GM21515 (cell line): ENCODE results near the gene TTC7B.

Experiments used
- ATAC-seq: cut with Tn5 transposase; IDR thresholded peaks from one replicate; pipeline ENCODE4 v1.9.1; 2021; ENCODE audit not compliant: unreplicated experiment

TTC7B gene

GRCh38 chr14:90652626-90653025 is 163.6 kb downstream of the TTC7B start:
- no peak for ATAC-seq

GRCh38 chr14:90651976-90652560 is 164.2 kb downstream of the TTC7B start:
- no peak for ATAC-seq

- no peak for ATAC-seq
These were observed 164.9 kb downstream of the TTC7B start for GRCh38 chr14:90651271-90651804.

GRCh38 chr14:90649557-90650135 is 166.6 kb downstream of the TTC7B start:
- no peak for ATAC-seq

DNA sequence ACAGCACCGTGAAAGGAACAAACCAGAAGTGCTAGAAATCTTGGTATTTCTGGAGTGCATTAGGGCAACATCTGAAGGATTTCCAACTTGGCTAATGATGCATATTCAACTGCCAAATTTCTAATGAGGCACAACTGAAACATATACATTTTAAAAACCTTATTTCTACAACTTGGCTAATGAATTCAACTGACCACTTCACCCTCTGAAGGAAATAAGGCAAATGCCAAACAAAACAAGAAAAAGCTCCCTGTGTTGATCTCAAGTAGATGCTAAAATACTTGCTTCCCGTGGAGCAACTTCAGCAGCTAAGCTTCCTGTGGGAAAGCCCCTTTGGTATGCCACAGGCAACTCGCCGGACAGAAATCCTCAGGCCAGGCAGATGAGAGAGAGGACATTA is 167.1 kb downstream of the TTC7B start:
- ATAC-seq, result no peak

DNA sequence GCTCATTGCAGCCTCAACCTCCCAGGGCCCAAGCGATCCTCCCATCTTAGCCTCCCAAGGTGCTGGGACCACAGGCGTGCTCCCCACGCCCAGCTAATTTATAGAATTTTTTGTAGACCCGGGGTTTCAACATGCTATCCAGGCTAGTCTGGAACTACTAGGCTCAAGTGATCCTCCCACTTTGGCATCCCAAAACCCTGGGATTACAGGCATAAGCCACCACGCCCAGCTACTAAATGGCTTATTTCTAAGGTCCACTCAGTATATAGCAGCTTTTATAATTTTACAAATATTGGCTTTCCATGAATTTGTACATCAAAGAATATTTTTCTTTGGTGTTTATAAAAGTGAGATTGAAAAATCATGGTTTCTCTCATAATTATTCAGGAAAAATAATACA is 167.8 kb downstream of the TTC7B start:
- no peak for ATAC-seq

GRCh38 chr14:90647473-90648005 is 168.7 kb downstream of the TTC7B start:
- no peak for ATAC-seq

DNA sequence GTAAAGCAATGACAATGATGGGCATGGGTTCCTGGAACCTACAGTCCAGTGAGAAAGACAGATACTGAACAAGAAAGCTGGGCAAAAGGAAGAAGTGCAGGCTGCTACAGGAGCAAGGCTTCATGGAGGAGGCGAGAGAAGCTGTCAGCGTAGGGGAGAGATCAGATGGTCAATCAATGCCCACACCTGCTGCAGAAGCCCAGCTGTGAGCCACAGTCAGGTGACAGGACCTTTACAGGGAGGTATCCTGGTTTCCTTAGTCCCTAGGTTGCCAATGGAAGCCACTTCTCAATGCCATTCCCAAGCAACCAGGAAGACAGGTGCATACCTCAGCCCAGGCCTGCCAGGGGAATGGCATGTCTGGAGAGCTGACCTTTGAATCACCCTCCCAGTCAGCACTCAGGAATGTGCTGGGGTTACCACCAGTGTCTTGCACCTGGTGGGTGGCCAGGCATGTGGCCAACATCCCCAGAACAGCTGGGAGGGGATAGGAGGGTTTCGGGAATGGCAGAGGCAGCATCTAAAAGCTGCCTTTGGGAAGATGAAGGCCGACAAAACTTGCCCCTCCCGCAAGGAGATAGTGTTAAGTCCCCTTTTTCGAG is 170.3 kb downstream of the TTC7B start:
- no peak for ATAC-seq

DNA sequence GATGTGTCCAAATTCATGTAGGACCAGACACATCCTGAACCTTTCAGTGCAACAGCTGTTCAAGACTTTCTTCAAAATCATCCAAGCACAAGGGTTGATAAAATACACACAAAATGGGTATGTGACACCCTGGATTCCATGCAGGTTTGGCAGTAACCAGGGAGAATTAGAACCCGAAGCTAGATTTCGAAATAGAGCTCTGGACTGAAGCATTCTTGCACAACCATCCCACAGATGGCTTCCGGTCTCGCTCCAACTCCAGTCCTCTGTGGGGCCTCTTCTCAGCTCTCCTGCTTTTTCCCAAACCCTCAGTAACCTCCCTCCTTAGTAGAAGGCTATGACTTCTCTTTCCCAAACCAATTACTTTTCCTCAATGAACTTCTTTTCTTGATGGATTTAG is 171.3 kb downstream of the TTC7B start:
- no peak for ATAC-seq

- ATAC-seq, result no peak
These were observed 172.1 kb downstream of the TTC7B start for GRCh38 chr14:90643982-90644670.

DNA sequence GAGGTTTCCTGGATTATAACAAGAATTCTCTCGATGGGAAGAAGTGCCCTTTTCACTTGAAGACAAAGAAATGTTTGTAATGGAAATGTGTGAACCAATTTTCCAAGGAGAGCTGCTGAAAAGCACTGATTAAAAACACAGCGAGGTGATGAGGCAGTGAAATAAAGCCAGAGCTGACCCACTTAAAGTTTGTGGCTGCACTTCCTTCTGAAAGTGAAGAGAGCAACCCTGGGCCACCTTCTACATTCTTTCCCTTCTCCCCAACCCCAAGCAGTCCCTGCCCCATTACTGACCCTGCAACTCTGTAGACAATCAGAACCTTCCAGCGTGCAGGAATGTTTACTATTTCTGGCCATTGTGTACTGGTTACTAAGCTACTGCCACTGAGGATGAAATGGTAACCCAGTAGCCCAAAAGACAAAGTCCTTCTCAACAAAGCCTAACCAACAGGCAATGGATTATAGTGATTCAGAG is 173.9 kb downstream of the TTC7B start:
- ATAC-seq, result no peak

- no peak for ATAC-seq
These were observed 174.5 kb downstream of the TTC7B start for GRCh38 chr14:90641615-90642243.

DNA sequence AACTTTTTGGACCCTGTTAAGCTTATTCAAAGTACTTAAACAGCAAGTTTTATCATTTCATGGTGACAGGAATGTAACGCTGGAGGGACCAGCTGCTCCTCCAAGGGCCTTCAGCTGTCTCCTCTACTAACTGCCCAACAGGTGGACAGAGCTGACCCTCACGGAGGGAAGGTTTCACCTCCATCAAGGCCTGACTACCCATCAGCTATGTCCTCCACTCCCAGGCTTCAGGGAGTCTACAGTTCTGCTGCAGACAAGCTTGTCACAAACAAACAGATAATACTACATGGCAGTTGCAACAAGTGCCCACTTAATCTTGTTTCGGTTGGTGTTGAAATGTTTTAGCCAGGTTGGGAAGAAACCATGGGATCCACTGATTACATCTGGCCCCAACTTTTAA is 175.1 kb downstream of the TTC7B start:
- ATAC-seq, result no peak

GRCh38 chr14:90639641-90640040 is 176.6 kb downstream of the TTC7B start:
- ATAC-seq, result no peak

GRCh38 chr14:90632871-90633270 is 183.4 kb downstream of the TTC7B start:
- ATAC-seq, result no peak

GRCh38 chr14:90632451-90632850 is 183.8 kb downstream of the TTC7B start:
- no peak for ATAC-seq

GRCh38 chr14:90630171-90630806 is 185.9 kb downstream of the TTC7B start:
- no peak for ATAC-seq

DNA sequence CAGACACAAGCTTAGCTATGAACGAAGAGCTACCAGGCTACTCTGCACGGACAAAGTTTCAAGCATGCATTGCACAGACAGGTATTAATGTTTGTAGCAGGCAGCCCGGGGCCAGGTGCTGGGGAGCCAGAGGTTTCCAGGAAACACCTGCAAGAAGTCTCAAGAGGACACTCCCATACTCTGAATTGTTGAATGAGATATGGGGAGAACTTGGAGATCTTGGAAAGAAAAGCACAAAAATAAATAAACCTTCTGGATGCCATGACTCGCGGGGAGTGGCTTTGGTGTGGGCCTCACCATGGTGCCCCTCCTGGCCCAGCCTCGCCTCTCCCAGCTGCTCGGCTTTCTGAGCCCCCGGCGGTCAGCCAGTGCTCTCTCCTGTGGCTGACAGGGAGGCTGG is 186.8 kb downstream of the TTC7B start:
- no peak for ATAC-seq

- no peak for ATAC-seq
These were observed 187.4 kb downstream of the TTC7B start for GRCh38 chr14:90628825-90629224.

DNA sequence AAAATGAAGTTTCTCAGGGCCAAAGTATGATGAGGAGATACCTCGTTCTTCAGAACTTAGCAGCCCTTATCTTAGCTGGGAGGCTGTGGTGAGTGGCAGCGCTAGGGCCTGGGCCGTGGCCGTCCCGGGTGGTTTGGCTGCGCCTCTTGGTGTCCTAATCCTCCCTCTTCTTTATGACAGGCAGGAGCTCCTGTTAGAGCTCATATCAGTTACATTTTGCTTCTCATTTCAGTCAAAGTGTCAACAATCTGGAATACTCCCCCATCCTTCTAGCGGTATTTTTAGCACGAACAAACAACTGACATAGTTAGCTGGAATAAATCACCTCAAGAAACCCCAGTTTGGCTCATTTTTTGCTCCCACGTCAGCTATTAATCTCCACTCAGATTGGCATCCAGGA is 188.8 kb downstream of the TTC7B start:
- ATAC-seq, result no peak

DNA sequence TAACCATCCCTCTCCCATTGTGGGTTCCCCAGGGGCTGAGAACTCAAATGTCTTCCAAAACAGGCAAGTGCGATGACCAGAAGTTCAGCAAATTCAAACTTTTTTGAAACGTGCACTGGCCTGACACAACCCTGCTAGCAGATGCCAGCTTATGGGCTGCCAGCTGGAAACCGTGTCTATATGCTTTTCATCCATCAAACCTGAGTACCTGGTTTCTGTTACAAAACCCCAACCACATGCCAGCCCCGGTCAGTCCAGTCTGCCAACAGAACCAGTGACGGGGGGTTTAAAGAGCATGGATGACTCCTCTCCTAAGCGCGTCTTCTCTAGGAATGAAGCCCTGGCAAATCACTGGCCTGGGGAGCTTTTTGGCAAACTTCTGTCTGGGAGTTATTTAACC is 189.7 kb downstream of the TTC7B start:
- no peak for ATAC-seq
